Liver (tissue), 9 donors: Measurements from ENCODE around the gene NUP54. TPM values are rescaled to one million over a fixed set of nuclear protein-coding genes. Genes with fewer than 3 reads are reported as not detected.

ENCODE experiments used
- DNase-seq: peaks from one replicate; pipeline ENCODE4 v3.0.0-alpha.2; 2017; ENCODE audit warnings: low spot score
- H3K27ac ChIP-seq, 2 donors: one replicate each; pipeline ENCODE4 v1.7.0; 2013; ENCODE audit warnings: inconsistent platforms in 2 of 2, low read length in 2 of 2, control low read depth in 1 of 2, low read depth in 1 of 2, mild to moderate bottlenecking in 1 of 2
- H3K27me3 ChIP-seq, 4 donors: one replicate each; pipeline versions ENCODE4 v1.6.1 to v1.7.0; 2013; ENCODE audit warnings: low read length in 3 of 4, inconsistent platforms in 1 of 4, mild to moderate bottlenecking in 1 of 4, moderate library complexity in 1 of 4; ENCODE audit not compliant: control insufficient read depth in 4 of 4, insufficient read depth in 4 of 4
- H3K36me3 ChIP-seq, 4 donors: one replicate each; pipeline versions ENCODE4 v1.6.1 to v1.7.0; 2013; ENCODE audit warnings: low read length in 3 of 4, mild to moderate bottlenecking in 3 of 4, low read depth in 1 of 4, moderate library complexity in 1 of 4; ENCODE audit not compliant: control insufficient read depth in 4 of 4, insufficient read depth in 3 of 4
- H3K4me1 ChIP-seq, 4 donors: one replicate each; pipeline versions ENCODE4 v1.6.1 to v1.7.0; 2013; ENCODE audit warnings: low read length in 3 of 4, mild to moderate bottlenecking in 3 of 4, moderate library complexity in 1 of 4; ENCODE audit not compliant: control insufficient read depth in 4 of 4, insufficient read depth in 4 of 4
- H3K4me3 ChIP-seq, 3 donors: one replicate each; pipeline versions ENCODE4 v1.6.1 to v1.7.0; 2013; ENCODE audit warnings: low read length in 3 of 3, control low read depth in 1 of 3, low read depth in 1 of 3, mild to moderate bottlenecking in 1 of 3
- H3K9ac ChIP-seq, 2 donors: one replicate each; pipeline ENCODE4 v1.7.0; 2013; ENCODE audit warnings: low read length in 2 of 2, mild to moderate bottlenecking in 2 of 2, moderate library complexity in 2 of 2, control low read depth in 1 of 2, low read depth in 1 of 2
- H3K9me3 ChIP-seq, 4 donors: one replicate each; pipeline versions ENCODE4 v1.6.1 to v1.7.0; 2013; ENCODE audit warnings: low read length in 3 of 4; ENCODE audit not compliant: control insufficient read depth in 4 of 4
- ATF3 ChIP-seq: IDR thresholded peaks from 2 replicates; pipeline ENCODE4 v1.6.1; 2016; ENCODE audit warnings: antibody characterized with exemption
- CTCF ChIP-seq: fragments of 150-350 bp; IDR thresholded peaks from 2 replicates; pipeline ENCODE4 v1.5.1; 2017; ENCODE audit warnings: improper control_type of control experiment, low read depth, low read length; ENCODE audit not compliant: missing input control
- EGR1 ChIP-seq, 2 donors: IDR thresholded peaks; 2 replicates each; pipeline ENCODE4 v1.6.1; 2016 to 2018; ENCODE audit warnings: antibody characterized with exemption in 2 of 2, low read depth in 2 of 2
- FOXA1 ChIP-seq: IDR thresholded peaks from 2 replicates; pipeline ENCODE4 v1.6.1; 2016; ENCODE audit warnings: antibody characterized with exemption
- FOXA2 ChIP-seq: IDR thresholded peaks from 2 replicates; pipeline ENCODE4 v1.6.1; 2016; ENCODE audit warnings: antibody characterized with exemption
- GABPA ChIP-seq, 2 donors: IDR thresholded peaks in 1 of 2; conservative IDR thresholded peaks in 1 of 2; 2 replicates each; pipeline ENCODE4 v1.6.1; 2016; ENCODE audit warnings: antibody characterized with exemption in 2 of 2, mild to moderate bottlenecking in 1 of 2, moderate library complexity in 1 of 2
- HNF4A ChIP-seq, 2 donors: conservative IDR thresholded peaks; 2 replicates each; pipeline ENCODE4 v1.6.1; 2016; ENCODE audit warnings: antibody characterized with exemption in 2 of 2, mild to moderate bottlenecking in 2 of 2
- HNF4G ChIP-seq: IDR thresholded peaks from 2 replicates; pipeline ENCODE4 v1.6.1; 2016; ENCODE audit warnings: antibody characterized with exemption
- JUND ChIP-seq, 2 donors: IDR thresholded peaks; 2 replicates each; pipeline ENCODE4 v1.6.1; 2016; ENCODE audit warnings: antibody characterized with exemption in 2 of 2
- MAX ChIP-seq: IDR thresholded peaks from 2 replicates; pipeline ENCODE4 v1.6.1; 2016; ENCODE audit warnings: antibody characterized with exemption
- NR2F2 ChIP-seq: IDR thresholded peaks from 2 replicates; pipeline ENCODE4 v1.6.1; 2016; ENCODE audit warnings: antibody characterized with exemption
- RAD21 ChIP-seq, 2 donors: IDR thresholded peaks; 2 replicates each; pipeline ENCODE4 v1.6.1; 2016; ENCODE audit warnings: antibody characterized with exemption in 2 of 2, mild to moderate bottlenecking in 2 of 2
- REST ChIP-seq: IDR thresholded peaks from 2 replicates; pipeline ENCODE4 v1.6.1; 2016; ENCODE audit warnings: antibody characterized with exemption, mild to moderate bottlenecking
- RXRA ChIP-seq, 2 donors: IDR thresholded peaks; 2 replicates each; pipeline ENCODE4 v1.6.1; 2017 to 2018; ENCODE audit warnings: antibody characterized with exemption in 2 of 2, mild to moderate bottlenecking in 1 of 2
- SP1 ChIP-seq: IDR thresholded peaks from 2 replicates; pipeline ENCODE4 v1.6.1; 2018; ENCODE audit warnings: antibody characterized with exemption, mild to moderate bottlenecking
- TAF1 ChIP-seq: conservative IDR thresholded peaks from 2 replicates; pipeline ENCODE4 v1.6.1; 2016; ENCODE audit warnings: antibody characterized with exemption, mild to moderate bottlenecking
- YY1 ChIP-seq: IDR thresholded peaks from 2 replicates; pipeline ENCODE4 v1.6.1; 2016; ENCODE audit warnings: antibody characterized with exemption, mild to moderate bottlenecking
- ZBTB33 ChIP-seq: IDR thresholded peaks from 2 replicates; pipeline ENCODE4 v1.6.1; 2016; ENCODE audit warnings: antibody characterized with exemption
- WGBS: extraction: QIAGEN DNeasy Blood & Tissue Kit; methylation state at CpG from one replicate; pipeline ENCODE4 v1.1.7; 2013; 5-methylcytosine and 5-hydroxymethylcytosine counted together
- polyA plus RNA-seq, 2 donors: library from polyadenylated mRNA; stranded (reverse) in 1 of 2; unstranded in 1 of 2; fragments of 200-250 nt in 1 of 2; fragments of >200 nt in 1 of 2; fragmentation: Nextera tagmentation in 1 of 2; extraction: Ambion mirVana in 1 of 2; gene quantifications; one replicate each; pipeline versions ENCODE4 v1.2.1 to v1.2.3, GENCODE V29; 2013 to 2015
- total RNA-seq, 2 donors: library from RNA; depleted of rRNA; stranded (reverse); fragments of >200 nt; gene quantifications; one replicate each; pipeline ENCODE4 v1.2.3, GENCODE V29; 2014
- donor health status: healthy.
- donor health status: healthy.
- donor health status: healthy.
- donor health status: healthy.
- donor health status: healthy.

Gene NUP54
- total and polyA plus RNA-seq, 4 donors, result 8.3 to 29.3 (median 16.5) TPM

GRCh38 chr4:76120199-76120598 lies 28.0 kb downstream of the NUP54 start:
- Histone ChIP-seq H3K9me3 (no peaks in the 10 kb centered on the region), H3K4me1 (no peaks in the 10 kb centered on the region), H3K27me3 (no peaks in the 10 kb centered on the region), H3K27ac (no peak overlapping the region), H3K9ac (no peak overlapping the region), H3K36me3 (peaks cover 2 to 37% (median 29%) of the 10 kb centered on the region in 4 donors), H3K4me3 (no peak overlapping the region)
- DNase-seq, result no peak
- TF ChIP-seq CTCF, result no peak
- no peak for TF ChIP-seq NR2F2
- TF ChIP-seq FOXA1, result no peak
- TF ChIP-seq TAF1, result no peak
- TF ChIP-seq REST, result no peak
- TF ChIP-seq HNF4A (conservative IDR thresholded peaks at IDR 0.05), result no peak
- no peak for TF ChIP-seq EGR1 (IDR thresholded peaks at IDR 0.05; ENCODE audit: low read depth in 2 of 2)
- no peak for TF ChIP-seq ATF3
- no peak for TF ChIP-seq HNF4G
- TF ChIP-seq ZBTB33, result no peak
- TF ChIP-seq MAX, result no peak
- no peak for TF ChIP-seq FOXA2
- TF ChIP-seq RXRA (IDR thresholded peaks at IDR 0.05), result no peak
- no peak for TF ChIP-seq YY1
- no peak for TF ChIP-seq RAD21 (IDR thresholded peaks at IDR 0.05)
- TF ChIP-seq SP1, result no peak
- no peak for TF ChIP-seq GABPA (IDR thresholded peaks at IDR 0.05 in 1 of 2, conservative IDR thresholded peaks at IDR 0.05 in 1 of 2)
- WGBS, result 86% methylated on average over 4 of the region's 4 CpGs

- peaks cover 2 to 52% (median 40%) of the 10 kb centered on the region in 4 donors for H3K36me3 ChIP-seq
- WGBS, result 96% methylated on average over 5 of the region's 5 CpGs
- no peaks in the 10 kb centered on the region for H3K9me3 ChIP-seq
- TF ChIP-seq ZBTB33, result no peak
- no peak for TF ChIP-seq RAD21 (IDR thresholded peaks at IDR 0.05)
- TF ChIP-seq CTCF, result no peak
- TF ChIP-seq FOXA1, result no peak
- TF ChIP-seq TAF1, result no peak
- no peak for TF ChIP-seq EGR1 (IDR thresholded peaks at IDR 0.05; ENCODE audit: low read depth in 2 of 2)
- no peak for TF ChIP-seq HNF4G
- TF ChIP-seq FOXA2, result no peak
- no peak for TF ChIP-seq NR2F2
- no peak for TF ChIP-seq JUND (IDR thresholded peaks at IDR 0.05)
These were observed 30.7 kb downstream of the NUP54 start for GRCh38 chr4:76117536-76117935.

More at GRCh38 chr4:76117536-76117935, 30.7 kb downstream of the NUP54 start:
- H3K9ac ChIP-seq, result no peak overlapping the region
- no peaks in the 10 kb centered on the region for H3K27me3 ChIP-seq
- H3K4me3 ChIP-seq, result no peak overlapping the region
- no peak overlapping the region for H3K27ac ChIP-seq
- no peak for DNase-seq
- H3K4me1 ChIP-seq, result no peaks in the 10 kb centered on the region
